Stimulated activated naive CD8-positive, alpha-beta T cell treated with anti-CD3 and anti-CD28 coated beads, Interleukin-15, Interleukin-2, amounts not matched to agents 100 U/mL and 50 U/mL, for 24 hours (primary cell): ENCODE data around the gene GTF2A2.
"Not testable (repeated sequence)": the region's sequence is repeated elsewhere in the genome, so short reads cannot be mapped to it uniquely, and the experiment has no call there.

Source experiments
- ATAC-seq: fragments of 150-1000 bp; cut with Tn5 transposase; one replicate; pipeline ENCODE4 v1.10.0; 2021
- DNase-seq: peaks from one replicate; pipeline ENCODE4 v3.0.0; 2021

Gene GTF2A2

DNA sequence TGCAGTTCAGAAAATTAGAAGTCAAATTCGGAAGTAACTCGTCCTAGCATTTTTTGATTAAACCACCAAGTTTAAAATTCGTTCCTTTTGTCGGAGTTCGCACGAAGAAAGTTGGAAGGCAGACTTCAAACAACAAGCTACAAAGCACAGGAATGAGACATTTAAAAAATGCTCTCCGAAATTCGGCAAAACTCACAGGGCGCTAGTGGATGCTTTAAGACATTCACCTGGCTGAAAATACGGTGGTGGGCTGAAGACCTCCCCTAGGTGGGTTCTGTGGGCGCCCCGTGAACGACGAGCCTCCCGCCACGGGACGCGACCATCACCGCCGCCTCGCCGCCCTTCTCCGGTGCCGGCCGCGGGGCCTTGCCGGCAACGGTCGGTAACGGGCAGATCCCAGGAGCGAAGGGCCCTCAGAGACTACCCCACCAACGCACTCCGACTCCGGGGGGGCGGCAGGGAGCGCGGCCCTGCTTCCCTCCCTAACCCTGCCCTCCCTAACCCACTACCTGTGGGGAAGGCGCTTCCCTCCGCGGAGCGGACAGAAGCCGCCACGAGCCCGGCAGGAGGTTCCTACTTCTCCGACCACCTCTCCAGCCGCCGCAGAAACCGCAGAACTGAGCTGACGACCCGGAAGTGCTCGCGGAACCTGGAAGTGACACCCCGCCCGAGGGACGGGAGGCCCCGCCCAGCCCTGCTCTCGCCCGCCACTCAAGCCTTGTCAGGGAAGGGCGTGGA is at the start of gene GTF2A2:
Gene GTF2A2 (minus strand): TSS at position 619 of the 738 bp plus-strand sequence. CDS start 5,238 bp downstream, outside the sequence.
- peak; percentile 96 for DNase-seq
- peak; percentile 100 for ATAC-seq

GRCh38 chr15:59703979-59704796 is 46.9 kb upstream of the GTF2A2 start:
- DNase-seq (no peak), ATAC-seq (no peak)

DNA sequence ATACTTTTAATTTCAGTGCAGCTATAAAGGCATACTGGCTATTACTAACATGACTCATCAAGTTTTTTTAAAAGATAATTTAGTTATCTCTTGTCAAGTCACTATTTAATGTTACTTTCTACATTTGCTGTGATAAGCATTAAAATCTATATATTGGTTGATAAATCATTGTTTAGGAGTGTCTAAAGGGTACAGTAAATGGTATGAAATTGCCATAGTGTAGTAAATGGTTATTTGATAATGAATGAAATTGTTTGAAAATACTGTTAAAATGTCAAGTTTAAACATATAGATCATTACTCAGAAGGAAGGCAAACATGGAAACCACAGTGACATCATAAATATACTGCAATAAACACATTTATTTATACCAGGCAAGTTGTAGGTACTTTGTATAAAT is 45.0 kb upstream of the GTF2A2 start:
- no peak for ATAC-seq
- DNase-seq, result no peak

- ATAC-seq (no peak), DNase-seq (no peak)
Measured at GRCh38 chr15:59701880-59702279, 44.6 kb upstream of the GTF2A2 start.

DNA sequence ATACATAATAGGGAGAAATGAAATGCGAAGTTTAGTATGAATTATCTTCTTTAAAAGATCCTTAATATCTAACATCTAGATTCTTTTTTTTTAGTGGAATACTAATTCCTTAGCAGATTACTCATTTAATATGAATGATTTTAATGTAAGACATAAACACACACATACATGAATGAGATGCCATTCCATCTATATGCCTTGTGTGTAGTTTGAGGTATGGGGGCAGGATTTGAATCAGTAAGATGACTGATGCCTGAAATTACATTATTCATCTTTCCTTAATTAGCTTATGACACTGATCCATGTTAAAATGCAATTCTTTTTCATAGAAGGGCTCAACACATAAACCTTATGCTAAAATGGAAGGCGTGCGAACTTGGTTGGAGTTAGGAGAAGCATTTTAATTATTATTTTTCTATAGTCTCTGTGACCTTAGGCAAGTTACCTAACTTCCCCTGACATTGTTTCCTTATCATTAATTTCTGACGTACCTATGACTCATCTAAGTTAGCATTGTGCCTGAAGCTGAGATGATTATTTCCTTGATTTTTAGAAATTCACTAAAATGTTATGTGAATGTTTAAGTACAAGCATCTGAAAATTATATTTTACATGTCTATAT is 42.6 kb upstream of the GTF2A2 start:
- DNase-seq (no peak), ATAC-seq (no peak)

DNA sequence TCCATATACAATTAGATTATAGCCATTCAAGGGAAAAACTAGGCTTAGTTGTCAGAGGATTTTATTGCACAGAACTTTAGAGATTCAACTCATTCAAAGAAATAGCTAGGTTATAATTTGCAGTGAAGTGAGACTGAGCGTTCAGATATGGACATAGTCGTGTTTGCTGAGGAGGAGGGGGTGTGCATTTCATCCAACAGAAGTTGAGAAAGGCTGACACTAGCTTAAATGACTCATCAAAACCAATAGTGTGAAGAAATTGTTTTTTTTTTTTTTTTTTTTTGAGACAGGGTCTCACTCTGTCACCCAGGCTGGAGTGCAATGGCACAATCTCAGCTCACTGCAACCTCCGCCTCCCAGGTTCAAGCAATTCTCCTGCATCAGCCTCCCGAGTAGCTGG is 40.8 kb upstream of the GTF2A2 start:
- not testable (repeated sequence) for DNase-seq, ATAC-seq

- DNase-seq (no peak), ATAC-seq (no peak)
Measured at GRCh38 chr15:59696332-59696731, 39.0 kb upstream of the GTF2A2 start.

DNA sequence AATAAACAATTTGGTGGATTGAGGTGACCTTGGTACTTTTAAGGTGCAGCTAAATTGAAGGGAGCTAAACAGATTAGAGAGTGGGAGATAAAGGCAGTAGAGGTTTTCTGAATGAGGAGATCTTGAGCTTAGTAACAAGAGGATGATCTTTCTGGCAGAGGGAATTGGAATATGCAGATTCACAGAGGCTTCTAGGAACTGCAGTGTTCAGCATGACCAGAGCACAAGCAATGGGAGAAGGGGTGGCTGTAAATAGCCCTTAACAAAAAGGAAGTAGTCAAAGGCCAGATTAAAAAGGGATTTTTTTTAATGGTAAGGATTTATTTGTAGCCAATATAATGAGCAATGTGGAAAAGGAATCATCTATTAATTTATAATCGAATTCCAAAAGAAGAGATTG is 37.5 kb upstream of the GTF2A2 start:
- ATAC-seq, result no peak
- DNase-seq, result no peak

- ATAC-seq, result no peak
- peak; percentile 25 for DNase-seq
Measured at GRCh38 chr15:59691194-59691805, 34.0 kb upstream of the GTF2A2 start.

GRCh38 chr15:59689626-59690236 is 32.4 kb upstream of the GTF2A2 start:
- ATAC-seq (no peak), DNase-seq (peak; percentile 65)

DNA sequence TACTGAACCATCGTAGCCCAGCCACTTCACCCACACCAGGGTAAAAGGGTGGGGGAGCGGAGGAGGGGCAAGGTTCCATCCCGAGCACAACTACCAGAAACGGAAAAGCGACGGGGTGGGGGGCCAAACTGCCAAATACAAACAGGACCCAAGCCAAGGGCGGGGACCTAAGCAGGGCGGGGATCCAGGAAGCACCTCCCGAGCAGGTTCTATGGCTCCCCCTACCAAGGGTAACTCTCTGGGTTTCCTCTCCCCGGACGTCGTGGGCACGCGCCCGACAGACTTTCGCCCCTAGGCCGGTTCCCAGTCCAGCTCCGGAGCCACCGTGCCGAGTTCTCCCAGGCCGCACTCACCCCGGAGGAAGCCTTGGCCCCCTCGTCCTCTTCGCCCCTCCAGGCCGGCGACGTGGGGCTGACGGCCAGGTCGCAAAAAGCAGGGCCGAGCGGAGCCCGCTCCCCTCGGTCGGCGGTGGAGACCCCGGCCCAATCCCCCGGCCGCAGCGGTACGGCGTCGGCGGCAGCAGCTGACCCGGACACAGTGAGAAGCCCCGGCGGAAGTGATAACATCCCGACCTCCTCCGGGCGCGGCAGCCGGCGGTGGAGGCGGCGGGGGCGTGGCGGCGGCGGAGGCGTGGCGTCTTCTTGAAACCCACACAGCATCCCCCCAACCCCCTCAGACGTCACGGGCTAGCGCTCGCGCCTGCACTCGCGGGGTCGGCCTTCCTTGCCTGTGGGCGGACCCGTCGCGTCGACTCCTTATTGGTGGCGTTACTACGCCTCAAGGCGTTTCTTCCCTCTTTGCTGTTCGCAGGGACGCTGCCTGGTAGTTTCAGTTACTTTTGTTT is 31.7 kb upstream of the GTF2A2 start, which contains the start of gene BNIP2:
Gene BNIP2 (minus strand): TSS at position 539 of the 844 bp plus-strand sequence. CDS start 6,863 bp downstream, outside the sequence.
- ATAC-seq (peak; percentile 95), DNase-seq (peak; percentile 99)

DNA sequence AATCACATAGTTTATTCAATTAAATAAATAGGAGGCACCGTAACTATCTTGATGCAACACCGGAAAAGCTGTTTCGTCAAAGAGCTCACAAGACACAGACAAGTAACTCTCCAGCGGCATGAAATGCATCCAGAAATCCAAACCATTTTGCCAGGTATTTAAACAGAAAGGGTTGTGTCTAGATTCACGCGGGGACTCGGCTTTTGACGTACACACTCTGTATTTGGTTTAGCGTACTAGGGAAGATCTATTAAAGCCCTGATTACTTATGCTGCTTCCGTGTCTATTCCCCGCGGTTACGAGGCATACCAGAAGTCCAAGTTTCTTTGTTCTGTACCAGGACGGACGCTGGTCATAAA is 31.1 kb upstream of the GTF2A2 start:
- ATAC-seq (peak; percentile 1), DNase-seq (peak; percentile 12)

DNA sequence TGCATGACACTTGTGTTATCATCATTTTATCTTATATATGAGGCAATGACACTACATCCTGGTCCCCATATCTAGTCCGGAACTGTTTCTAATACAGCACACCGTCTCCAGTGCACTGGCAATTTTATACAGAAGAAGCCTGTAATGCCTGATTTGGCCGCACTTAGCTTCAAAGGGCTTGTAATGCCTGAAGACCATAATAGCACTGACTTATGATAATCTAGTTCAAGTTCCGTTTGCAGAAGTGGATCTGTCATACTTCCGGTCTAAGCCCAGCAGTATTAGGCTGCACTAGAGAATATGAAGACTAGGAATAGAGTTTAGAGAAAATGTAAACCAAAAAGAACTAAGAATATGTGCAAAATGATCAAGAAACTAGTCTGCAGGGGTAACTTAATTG is 30.5 kb upstream of the GTF2A2 start:
- ATAC-seq (no peak), DNase-seq (no peak)

DNA sequence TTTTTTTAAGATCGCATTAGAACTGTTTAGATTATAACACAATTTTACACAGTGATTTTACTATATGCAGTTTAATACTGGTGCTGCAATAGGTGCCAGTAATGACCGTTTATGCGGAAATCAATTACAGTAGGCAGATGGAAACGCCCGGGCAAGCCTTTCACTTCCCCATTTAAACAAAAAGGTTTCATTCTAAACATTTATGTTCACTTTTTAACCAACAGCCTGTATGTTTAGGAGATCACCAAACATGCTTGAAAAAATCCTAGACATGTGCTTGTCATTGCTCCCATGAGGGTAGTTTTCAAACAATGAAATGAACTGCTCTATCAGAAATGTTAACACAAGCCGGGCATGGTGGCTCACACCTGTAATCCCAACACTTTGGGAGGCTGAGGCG is 29.1 kb upstream of the GTF2A2 start:
- no peak for DNase-seq
- ATAC-seq, result no peak

DNA sequence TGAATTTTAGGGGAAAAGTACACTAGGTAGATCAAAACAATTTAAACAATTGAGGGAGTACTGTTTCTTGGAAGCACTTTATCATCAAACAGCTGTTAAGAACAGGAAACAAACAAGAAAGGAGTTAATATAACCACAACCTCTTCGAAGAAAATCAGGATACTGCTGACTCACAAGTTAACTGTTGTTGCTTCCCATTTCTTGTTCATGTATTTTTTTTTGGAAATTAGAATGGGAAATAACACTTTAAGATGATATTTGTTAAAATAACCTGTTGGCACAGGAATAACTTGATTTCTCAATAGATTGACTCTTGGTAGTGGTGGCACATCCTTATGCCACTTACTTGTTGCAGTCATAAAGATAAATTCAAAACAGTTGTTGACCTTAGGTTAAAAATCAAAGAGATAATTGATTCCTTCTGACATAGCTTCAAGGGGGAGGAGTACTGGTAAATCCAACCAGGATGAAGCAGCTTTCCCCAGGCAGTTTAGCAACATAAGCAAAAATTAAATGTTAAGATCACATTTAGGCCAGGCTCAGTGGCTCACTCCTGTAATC is 28.5 kb upstream of the GTF2A2 start:
- no peak for DNase-seq
- no peak for ATAC-seq

GRCh38 chr15:59680870-59681269 is 23.6 kb upstream of the GTF2A2 start:
- DNase-seq, result no peak
- no peak for ATAC-seq

DNA sequence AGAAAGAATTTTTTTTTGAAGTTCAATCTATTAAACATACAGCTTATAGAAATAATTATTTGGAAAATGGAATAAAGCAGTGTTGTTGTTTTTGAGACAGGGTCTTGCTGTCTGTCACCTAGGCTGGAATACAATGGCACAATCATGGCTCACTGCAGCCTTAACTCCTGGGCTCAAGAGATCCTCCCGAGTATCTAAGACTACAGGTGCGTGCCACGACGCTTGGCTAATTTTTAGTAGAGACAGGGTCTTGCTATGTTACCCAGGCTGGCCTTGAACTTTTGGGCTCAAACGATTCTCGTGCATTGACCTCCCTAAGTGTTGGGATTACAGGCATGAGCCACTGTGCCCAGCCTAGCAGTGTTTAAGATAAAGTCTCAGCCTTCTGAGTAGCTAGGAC is 23.0 kb upstream of the GTF2A2 start:
- no peak for DNase-seq
- no peak for ATAC-seq

GRCh38 chr15:59678620-59679019 is 21.3 kb upstream of the GTF2A2 start:
- ATAC-seq, result no peak
- no peak for DNase-seq

DNA sequence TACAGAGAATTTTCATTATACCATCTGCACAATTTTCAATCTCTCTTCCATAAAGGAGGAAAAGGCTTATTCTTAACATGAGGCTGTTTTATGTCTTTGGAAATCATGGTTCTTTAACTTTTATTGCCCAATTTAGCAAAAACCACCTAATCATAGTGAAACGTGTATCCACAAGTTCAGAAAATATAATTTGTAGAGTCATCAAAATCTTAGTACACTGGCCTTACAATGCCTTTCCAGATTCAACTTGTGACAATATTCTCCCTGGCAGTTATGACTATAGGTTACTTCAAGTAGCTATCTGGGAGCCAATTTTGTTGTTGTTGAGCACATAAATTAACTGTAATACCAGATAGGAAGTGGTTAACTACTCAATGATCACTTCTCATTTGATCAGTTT is 20.9 kb upstream of the GTF2A2 start:
- DNase-seq (no peak), ATAC-seq (no peak)

GRCh38 chr15:59676565-59676964 is 19.2 kb upstream of the GTF2A2 start:
- ATAC-seq, result no peak
- DNase-seq, result no peak

DNA sequence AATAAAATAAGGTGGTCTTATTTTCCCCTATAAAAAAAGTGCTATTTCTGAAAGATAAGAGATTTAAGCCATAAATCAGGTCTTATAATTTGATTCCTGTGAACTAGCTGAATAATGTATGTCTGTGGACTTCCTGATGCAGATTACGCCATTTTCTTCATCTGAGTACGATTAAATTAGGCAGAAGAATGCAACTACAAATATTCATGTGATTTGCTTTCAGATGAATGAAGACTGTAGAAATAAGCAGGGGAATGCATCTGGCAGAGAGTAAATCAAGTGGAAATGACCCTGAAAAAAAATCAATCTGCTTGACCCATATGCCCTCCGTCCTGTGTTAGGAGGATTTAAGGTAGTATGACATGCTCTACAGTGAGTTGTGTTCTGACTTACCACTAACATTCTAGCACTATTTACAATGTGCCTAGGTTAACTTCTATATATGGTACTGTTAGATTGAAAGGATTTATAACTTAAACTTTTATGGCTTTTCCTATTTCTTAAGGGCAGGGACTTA is 17.1 kb upstream of the GTF2A2 start:
- ATAC-seq (no peak), DNase-seq (no peak)
